Panc1 (cell line): ENCODE measurements around the gene SESN1. TPM values are rescaled to one million over a fixed set of nuclear protein-coding genes. Genes with fewer than 3 reads are reported as not detected.

Experiments
- ATAC-seq: fragments of 200-7000 bp; cut with Tn5 transposase; 2 replicates; pipeline ENCODE4 v1.9.1; 2020; ENCODE audit warnings: mild to moderate bottlenecking, moderate library complexity
- BruUV-seq: library from RNA; stranded (reverse); fragments of 400-500 nt; replicated peaks from 2 replicates; lab custom pipeline; 2021; lab: Mats Ljungman, UMichigan
- CTCF ChIA-PET: fragments of 300-600 bp; sonication (Branson Sonifier 250); formaldehyde crosslinking; loops from one replicate; lab custom pipeline; 2022; ENCODE audit warnings: antibody characterized with exemption; lab: Charles Lee
- POLR2A ChIA-PET: fragments of 300-600 bp; sonication (Branson Sonifier 250); formaldehyde crosslinking; loops from one replicate; lab custom pipeline; 2022; ENCODE audit warnings: antibody characterized with exemption; lab: Charles Lee
- DNase-seq: peaks from one replicate; pipeline ENCODE4 v3.0.0-alpha.2; 2010; ENCODE audit warnings: low read depth, low spot score
- H3K27ac ChIP-seq: 2 replicates; pipeline ENCODE4 v1.5.1; 2011; ENCODE audit warnings: mild to moderate bottlenecking, low read length, inconsistent platforms
- H3K27me3 ChIP-seq: fragments of 200-500 bp; sonication (Bioruptor generic); 2 replicates; pipeline ENCODE4 v1.6.0; 2014; ENCODE audit warnings: low read length, inconsistent platforms; ENCODE audit not compliant: control insufficient read depth, insufficient read depth
- H3K36me3 ChIP-seq: fragments of 200-500 bp; sonication (Bioruptor generic); 2 replicates; pipeline ENCODE4 v1.5.1; 2014; ENCODE audit warnings: inconsistent platforms, mild to moderate bottlenecking, low read length, moderate library complexity; ENCODE audit not compliant: control insufficient read depth, insufficient read depth
- H3K4me1 ChIP-seq: 2 replicates; pipeline ENCODE4 v1.5.1; 2011; ENCODE audit warnings: inconsistent platforms, mild to moderate bottlenecking, low read length, moderate library complexity; ENCODE audit not compliant: control insufficient read depth, insufficient read depth
- H3K4me3 ChIP-seq, 2 experiments: 2 replicates each; pipeline ENCODE4 v1.5.1; 2011 to 2012; ENCODE audit warnings: low read depth in 2 of 2, low read length in 2 of 2, mild to moderate bottlenecking in 2 of 2, inconsistent platforms in 1 of 2, moderate library complexity in 1 of 2
- H3K9me3 ChIP-seq: fragments of 200-500 bp; sonication (Bioruptor generic); 2 replicates; pipeline ENCODE4 v1.5.1; 2014; ENCODE audit warnings: low read depth, mild to moderate bottlenecking, inconsistent platforms, low read length, moderate library complexity; ENCODE audit not compliant: control insufficient read depth, insufficient read depth
- CTCF ChIP-seq: fragments of 450-650 bp; IDR thresholded peaks from 2 replicates; pipeline ENCODE4 v1.5.1; 2017; ENCODE audit warnings: mild to moderate bottlenecking
- POLR2AphosphoS5 ChIP-seq: IDR thresholded peaks from 2 replicates; pipeline ENCODE4 v1.6.1; 2012; ENCODE audit warnings: mild to moderate bottlenecking, low read depth, low read length, moderate library complexity
- REST ChIP-seq, 2 experiments: IDR thresholded peaks; 2 replicates each; pipeline ENCODE4 v1.6.1; 2011 to 2012; ENCODE audit warnings: low read depth in 2 of 2, control low read depth in 1 of 2, low read length in 1 of 2, mild to moderate bottlenecking in 1 of 2, moderate library complexity in 1 of 2; ENCODE audit not compliant: insufficient read depth in 1 of 2
- SIN3A ChIP-seq: IDR thresholded peaks from 2 replicates; pipeline ENCODE4 v1.6.1; 2012; ENCODE audit warnings: low read depth, mild to moderate bottlenecking, low read length, moderate library complexity, borderline replicate concordance; ENCODE audit not compliant: insufficient read depth
- TCF7L2 ChIP-seq: IDR thresholded peaks from 2 replicates; pipeline ENCODE4 v1.6.1; 2011; ENCODE audit warnings: mild to moderate bottlenecking, low read depth, low read length, inconsistent platforms
- in situ Hi-C: cut with HindIII; loops from 2 replicates; pipeline ENCODE4 v1.10.0; 2016; ENCODE audit warnings: low sequenced_read_pairs, low pct_unique_long_range_greater_than_20kb
- intact Hi-C: fragments of 100-400 bp; cut with micrococcal nuclease; formaldehyde crosslinking; loops from one replicate; pipeline ENCODE4 v1.10.0; 2022; ENCODE audit not compliant: unreplicated experiment
- total RNA-seq: library from RNA; stranded (reverse); gene quantifications from one replicate; pipeline ENCODE4 v1.2.1, GENCODE V29; 2021; ENCODE audit not compliant: unreplicated experiment

Gene SESN1
- total RNA-seq, 1 experiment from 2014 or later, result 11.3 TPM

GRCh38 chr6:108952776-108953486 is 141.7 kb downstream of the SESN1 start:
- TF ChIP-seq SIN3A (no peak), TCF7L2 (no peak), REST (IDR thresholded peaks at IDR 0.05; ENCODE audit: insufficient read depth in 1 of 2, low read depth in 2 of 2, low read length in 1 of 2) (no peak), POLR2AphosphoS5 (no peak), CTCF (no peak)
- POLR2A ChIA-PET, result no interaction called here
- H3K27ac ChIP-seq, result no peak overlapping the region
- no peaks in the 10 kb centered on the region for H3K9me3 ChIP-seq
- BruUV-seq, result no TSS peak
- in situ Hi-C loops (no loop called here), intact Hi-C loops (no loop called here)
- H3K36me3 ChIP-seq, result no peaks in the 10 kb centered on the region
- no peaks in the 10 kb centered on the region for H3K27me3 ChIP-seq
- no peak for DNase-seq
- CTCF ChIA-PET, result no interaction called here
- no peaks in the 10 kb centered on the region for H3K4me1 ChIP-seq
- no peak overlapping the region for H3K4me3 ChIP-seq
- no peak for ATAC-seq

GRCh38 chr6:108951351-108951953 is 143.2 kb downstream of the SESN1 start:
- intact Hi-C loops (no loop called here), in situ Hi-C loops (no loop called here)
- Histone ChIP-seq H3K27me3 (peaks cover under 1% of the 10 kb centered on the region; the same call in 1 of the 2 replicates), H3K27ac (no peak overlapping the region), H3K4me1 (no peaks in the 10 kb centered on the region), H3K36me3 (no peaks in the 10 kb centered on the region), H3K4me3 (no peak overlapping the region), H3K9me3 (no peaks in the 10 kb centered on the region)
- DNase-seq, result no peak
- no peak for TF ChIP-seq SIN3A
- no peak for TF ChIP-seq TCF7L2
- no peak for TF ChIP-seq CTCF
- no peak for TF ChIP-seq POLR2AphosphoS5
- no peak for TF ChIP-seq REST (IDR thresholded peaks at IDR 0.05; ENCODE audit: insufficient read depth in 1 of 2, low read depth in 2 of 2, low read length in 1 of 2)
- POLR2A ChIA-PET, result no interaction called here
- no TSS peak for BruUV-seq
- CTCF ChIA-PET, result no interaction called here
- no peak for ATAC-seq
